Neural progenitor cell (in vitro differentiated cells): ENCODE measurements around the gene DHX35. TPM values are rescaled to one million over a fixed set of nuclear protein-coding genes. Genes with fewer than 3 reads are reported as not detected.

Source experiments
- DNase-seq: peaks from one replicate; pipeline ENCODE4 v3.0.0-alpha.2; 2016; ENCODE audit warnings: low spot score
- H2AFZ ChIP-seq: fragments of 200-600 bp; sonication (generic); replicated peaks from 2 replicates; pipeline ENCODE4 v1.6.1; 2016; ENCODE audit warnings: antibody characterized with exemption
- H3F3A ChIP-seq: fragments of 200-600 bp; sonication (generic); 2 replicates; pipeline ENCODE4 v1.6.1; 2016; ENCODE audit warnings: antibody characterized with exemption, low read depth
- H3K27ac ChIP-seq: fragments of 200-600 bp; sonication (generic); 2 replicates; pipeline ENCODE4 v1.5.1; 2016; ENCODE audit warnings: mild to moderate bottlenecking
- H3K27me3 ChIP-seq: fragments of 200-600 bp; sonication (generic); 2 replicates; pipeline ENCODE4 v1.6.1; 2016; ENCODE audit warnings: mild to moderate bottlenecking, moderate library complexity
- H3K36me3 ChIP-seq: fragments of 200-600 bp; sonication (generic); 2 replicates; pipeline ENCODE4 v1.5.1; 2016
- H3K4me1 ChIP-seq: fragments of 200-600 bp; sonication (generic); 2 replicates; pipeline ENCODE4 v1.6.1; 2016; ENCODE audit warnings: mixed run types
- H3K4me2 ChIP-seq: fragments of 200-600 bp; sonication (generic); 2 replicates; pipeline ENCODE4 v1.6.1; 2016
- H3K4me3 ChIP-seq: fragments of 200-600 bp; sonication (generic); 2 replicates; pipeline ENCODE4 v1.5.1; 2016
- H3K79me2 ChIP-seq: fragments of 200-600 bp; sonication (generic); 2 replicates; pipeline ENCODE4 v1.6.1; 2016; ENCODE audit warnings: low read depth
- H3K9ac ChIP-seq: fragments of 200-600 bp; sonication (generic); 2 replicates; pipeline ENCODE4 v1.6.1; 2016
- H3K9me3 ChIP-seq: fragments of 200-600 bp; sonication (generic); 2 replicates; pipeline ENCODE4 v1.5.1; 2016; ENCODE audit warnings: low read depth
- H4K20me1 ChIP-seq: fragments of 200-600 bp; sonication (generic); 2 replicates; pipeline ENCODE4 v1.6.1; 2016; ENCODE audit warnings: low read depth
- H3K27ac Mint-ChIP-seq: 3 replicates; pipeline ENCODE4 v1.8.0; 2021; ENCODE audit warnings: mixed read lengths
- H3K27me3 Mint-ChIP-seq: 2 replicates; pipeline ENCODE4 v1.8.0; 2022; ENCODE audit warnings: low read depth, mild to moderate bottlenecking, inconsistent platforms, moderate library complexity, mixed read lengths; ENCODE audit not compliant: insufficient read depth
- H3K36me3 Mint-ChIP-seq: 3 replicates; pipeline ENCODE4 v1.8.0; 2021; ENCODE audit warnings: mixed read lengths
- H3K4me1 Mint-ChIP-seq: 3 replicates; pipeline ENCODE4 v1.8.0; 2021; ENCODE audit warnings: mixed read lengths
- H3K4me3 Mint-ChIP-seq: 3 replicates; pipeline ENCODE4 v1.8.0; 2021; ENCODE audit warnings: mild to moderate bottlenecking, moderate library complexity, mixed read lengths
- H3K9me3 Mint-ChIP-seq: 3 replicates; pipeline ENCODE4 v1.8.0; 2020; ENCODE audit warnings: mixed read lengths
- CTCF ChIP-seq: fragments of 200-600 bp; sonication (generic); IDR thresholded peaks from 2 replicates; pipeline ENCODE4 v1.5.1; 2017; ENCODE audit warnings: antibody characterized with exemption, mild to moderate bottlenecking
- EZH2 ChIP-seq: fragments of 200-600 bp; sonication (generic); IDR thresholded peaks from 2 replicates; pipeline ENCODE4 v1.6.1; 2017; ENCODE audit warnings: antibody characterized with exemption, mild to moderate bottlenecking, moderate library complexity
- EZH2phosphoT487 ChIP-seq: fragments of 200-600 bp; sonication (generic); IDR thresholded peaks from 2 replicates; pipeline ENCODE4 v1.6.1; 2017; ENCODE audit warnings: antibody characterized with exemption
- total RNA-seq: library from RNA; depleted of rRNA; stranded (reverse); fragments of >200 nt; gene quantifications from 2 replicates; pipeline ENCODE4 v1.2.3, GENCODE V29; 2015; ENCODE audit warnings: low replicate concordance

DHX35 gene
- total RNA-seq, 1 donor from 2014 or later = 22.5 TPM

GRCh38 chr20:39013662-39014109 lies 51.5 kb downstream of the DHX35 start:
- Mint-ChIP-seq H3K4me3 (no peak overlapping the region), H3K9me3 (peaks cover 3% of the 10 kb centered on the region), H3K27me3 (no peaks in the 10 kb centered on the region), H3K27ac (no peak overlapping the region), H3K36me3 (peaks cover 58% of the 10 kb centered on the region), H3K4me1 (no peaks in the 10 kb centered on the region)
- Histone ChIP-seq H3F3A (no peaks in the 10 kb centered on the region), H4K20me1 (peaks cover 5% of the 10 kb centered on the region), H2AFZ (no peak overlapping the region), H3K4me2 (no peak overlapping the region), H3K9ac (no peak overlapping the region), H3K4me3 (no peak overlapping the region), H3K9me3 (no peaks in the 10 kb centered on the region), H3K79me2 (no peaks in the 10 kb centered on the region), H3K27me3 (no peaks in the 10 kb centered on the region), H3K27ac (no peak overlapping the region), H3K36me3 (peaks cover 10% of the 10 kb centered on the region), H3K4me1 (peaks cover 10% of the 10 kb centered on the region)
- no peak for DNase-seq
- no peak for TF ChIP-seq CTCF
- TF ChIP-seq EZH2 = no peak
- TF ChIP-seq EZH2phosphoT487 = no peak

GRCh38 chr20:39016041-39016440 lies 53.9 kb downstream of the DHX35 start:
- no peak overlapping the region for H3K4me2 ChIP-seq
- no peak overlapping the region for H3K4me3 ChIP-seq
- H3K27me3 ChIP-seq = no peaks in the 10 kb centered on the region
- no peaks in the 10 kb centered on the region for H3K4me1 Mint-ChIP-seq
- no peaks in the 10 kb centered on the region for H4K20me1 ChIP-seq
- no peaks in the 10 kb centered on the region for H3K79me2 ChIP-seq
- no peak for DNase-seq
- peaks cover 10% of the 10 kb centered on the region for H3K36me3 ChIP-seq
- H3K9me3 Mint-ChIP-seq = peaks cover 3% of the 10 kb centered on the region
- no peak overlapping the region for H3K9ac ChIP-seq
- H3K27ac ChIP-seq = no peak overlapping the region
- TF ChIP-seq EZH2phosphoT487 (no peak), EZH2 (no peak), CTCF (no peak)
- peaks cover 48% of the 10 kb centered on the region for H3K36me3 Mint-ChIP-seq
- H3K4me1 ChIP-seq = no peaks in the 10 kb centered on the region
- no peaks in the 10 kb centered on the region for H3K27me3 Mint-ChIP-seq
- no peaks in the 10 kb centered on the region for H3F3A ChIP-seq
- H3K4me3 Mint-ChIP-seq = no peak overlapping the region
- no peak overlapping the region for H3K27ac Mint-ChIP-seq
- H2AFZ ChIP-seq = no peak overlapping the region
- H3K9me3 ChIP-seq = no peaks in the 10 kb centered on the region

- no peak overlapping the region for H3K27ac ChIP-seq
- H3K36me3 Mint-ChIP-seq = peaks cover 48% of the 10 kb centered on the region
These were observed 54.4 kb downstream of the DHX35 start for GRCh38 chr20:39016506-39016905.

More at GRCh38 chr20:39016506-39016905, 54.4 kb downstream of the DHX35 start:
- Histone ChIP-seq H3K4me1 (no peaks in the 10 kb centered on the region), H3K36me3 (peaks cover 10% of the 10 kb centered on the region), H3K9ac (no peak overlapping the region), H3K9me3 (no peaks in the 10 kb centered on the region), H4K20me1 (no peaks in the 10 kb centered on the region), H3K79me2 (no peaks in the 10 kb centered on the region), H3K4me2 (no peak overlapping the region), H3K27me3 (no peaks in the 10 kb centered on the region), H3F3A (no peaks in the 10 kb centered on the region), H2AFZ (no peak overlapping the region), H3K4me3 (no peak overlapping the region)
- Mint-ChIP-seq H3K27ac (no peak overlapping the region), H3K9me3 (peaks cover 3% of the 10 kb centered on the region), H3K4me3 (no peak overlapping the region), H3K27me3 (no peaks in the 10 kb centered on the region), H3K4me1 (no peaks in the 10 kb centered on the region)
- TF ChIP-seq EZH2 (no peak), CTCF (no peak), EZH2phosphoT487 (no peak)
- no peak for DNase-seq
